Measurements from ENCODE around the gene RHBDD1.

Gene RHBDD1

GRCh38 chr2:226845386-226846116 lies 9.7 kb downstream of the RHBDD1 start:
- no peak for DNase-seq (ENCODE audit: low read depth)

- DNase-seq (ENCODE audit: low read depth), result no peak
These were observed 11.2 kb downstream of the RHBDD1 start for GRCh38 chr2:226847090-226847489.

DNA sequence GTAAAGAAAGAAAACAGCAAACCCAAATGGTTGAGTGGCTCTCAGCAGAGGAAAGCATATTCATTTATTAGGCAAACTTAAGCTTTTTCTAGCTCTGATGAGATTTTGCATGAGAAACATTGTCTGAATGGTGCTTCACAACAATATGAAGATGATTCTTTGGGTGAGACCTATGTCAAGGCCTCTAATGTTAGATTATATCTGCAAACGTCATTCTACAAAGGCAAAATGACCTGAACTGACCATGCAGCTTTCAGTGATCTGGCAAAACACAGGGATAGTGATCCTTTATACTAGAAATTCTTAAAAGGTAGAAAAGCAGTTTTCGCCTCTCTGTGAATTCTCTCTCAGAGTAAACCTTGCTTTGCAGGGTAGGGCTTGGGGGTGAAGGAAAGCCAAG lies 11.7 kb downstream of the RHBDD1 start:
- DNase-seq (ENCODE audit: low read depth), result no peak

- no peak for DNase-seq (ENCODE audit: low read depth)
These were observed 13.5 kb downstream of the RHBDD1 start for GRCh38 chr2:226849349-226849748.

GRCh38 chr2:226850024-226850423 lies 14.2 kb downstream of the RHBDD1 start:
- no peak for DNase-seq (ENCODE audit: low read depth)

DNA sequence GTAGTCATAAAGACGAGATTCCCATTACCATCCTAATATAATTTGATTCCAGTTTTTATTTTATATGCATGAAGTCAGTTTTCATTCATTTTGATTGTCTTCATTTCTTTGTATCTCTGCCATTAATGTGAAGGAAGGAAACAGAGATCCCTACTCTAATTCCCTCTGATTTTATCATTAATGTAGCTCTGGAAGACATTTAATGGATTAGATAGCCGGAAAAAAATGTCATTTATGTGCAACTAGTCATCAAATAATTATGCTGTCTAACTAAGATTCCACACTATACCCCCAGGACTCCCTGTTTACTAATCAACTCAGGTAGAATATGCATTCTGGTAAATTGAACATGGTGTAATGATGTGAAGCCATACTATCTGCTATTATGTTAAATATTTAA lies 19.9 kb downstream of the RHBDD1 start:
- no peak for DNase-seq (ENCODE audit: low read depth)

DNA sequence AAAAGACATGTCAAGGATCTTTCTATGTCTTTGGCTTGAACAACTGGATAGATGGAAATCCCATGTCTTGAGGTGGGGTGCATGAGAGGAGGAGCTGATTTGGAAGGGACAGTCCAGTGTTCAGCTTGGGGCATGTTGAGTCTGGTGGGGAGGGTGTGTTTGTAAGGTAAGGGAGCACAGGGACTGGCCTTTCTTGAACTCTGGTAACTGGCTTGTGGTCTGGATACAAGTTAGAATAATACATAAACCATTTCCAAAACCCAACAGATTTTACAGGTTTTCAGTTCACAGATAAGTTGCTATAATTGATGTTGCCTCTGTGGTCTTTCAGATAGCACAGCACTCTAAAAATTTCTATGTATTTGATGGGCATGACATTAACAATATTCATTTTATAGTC lies 24.2 kb downstream of the RHBDD1 start:
- no peak for DNase-seq (ENCODE audit: low read depth)

- DNase-seq (ENCODE audit: low read depth), result no peak
These were observed 26.8 kb downstream of the RHBDD1 start for GRCh38 chr2:226862623-226863022.

DNA sequence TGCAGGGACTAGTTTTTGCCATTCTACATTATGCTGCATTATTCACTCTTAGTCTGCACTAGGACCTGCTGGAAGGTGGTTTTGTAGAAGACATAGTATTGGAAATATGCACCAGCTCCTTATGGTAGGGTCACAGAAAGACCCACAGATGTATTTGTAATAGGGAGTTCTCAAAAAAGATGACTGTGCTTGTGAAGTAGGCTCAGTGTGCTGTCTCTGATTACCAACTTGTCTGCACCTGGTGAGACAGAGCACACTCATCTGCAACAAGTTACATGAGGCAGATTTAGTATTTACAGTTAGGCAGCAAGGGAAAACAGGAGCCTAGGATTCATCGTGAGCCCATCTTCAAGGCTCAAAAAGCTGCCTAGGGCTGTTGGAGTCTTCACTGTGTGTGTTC lies 29.4 kb downstream of the RHBDD1 start:
- DNase-seq (ENCODE audit: low read depth), result no peak

GRCh38 chr2:226865710-226866109 lies 29.9 kb downstream of the RHBDD1 start:
- no peak for DNase-seq (ENCODE audit: low read depth)

DNA sequence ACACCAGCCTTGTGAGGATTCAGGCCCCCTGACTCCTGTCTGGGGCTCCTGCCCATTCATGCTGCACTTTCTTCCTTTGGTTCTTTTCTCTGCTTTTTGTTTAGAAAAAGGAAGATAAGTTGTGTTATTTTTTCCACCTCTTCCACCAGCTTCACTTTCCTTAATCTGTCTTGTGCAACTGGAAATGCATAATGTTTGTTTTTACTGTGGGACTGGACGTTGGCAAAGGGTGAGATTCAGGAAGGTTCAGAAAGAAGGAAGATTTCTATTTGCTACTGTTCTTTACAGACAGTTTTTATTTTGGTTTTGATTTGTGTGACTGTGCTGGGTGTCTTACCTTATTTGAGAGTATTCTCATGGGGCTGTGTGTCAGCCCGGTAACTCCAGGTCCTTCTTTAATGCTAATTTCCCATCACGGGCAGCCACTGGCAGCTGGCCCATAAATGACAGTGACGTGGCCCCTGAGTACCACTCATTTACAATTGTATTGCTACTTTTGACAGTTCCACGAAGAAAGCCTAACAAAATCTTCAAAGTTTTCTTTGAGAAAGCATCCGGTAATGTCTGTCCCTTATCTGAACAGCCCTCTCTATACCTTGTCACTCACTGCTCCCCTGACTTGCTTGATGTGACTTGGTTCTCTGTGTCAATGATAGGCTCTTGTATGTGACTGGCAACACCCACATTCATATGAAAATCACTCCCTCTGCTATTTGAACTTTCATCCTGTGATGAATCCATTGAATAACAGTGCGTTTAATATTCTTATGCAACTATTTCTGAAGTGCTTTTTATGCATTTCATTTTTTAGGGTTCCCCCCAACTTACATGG lies 32.7 kb downstream of the RHBDD1 start:
- no peak for DNase-seq (ENCODE audit: low read depth)

GRCh38 chr2:226869371-226869770 lies 33.5 kb downstream of the RHBDD1 start:
- DNase-seq (ENCODE audit: low read depth), result no peak

DNA sequence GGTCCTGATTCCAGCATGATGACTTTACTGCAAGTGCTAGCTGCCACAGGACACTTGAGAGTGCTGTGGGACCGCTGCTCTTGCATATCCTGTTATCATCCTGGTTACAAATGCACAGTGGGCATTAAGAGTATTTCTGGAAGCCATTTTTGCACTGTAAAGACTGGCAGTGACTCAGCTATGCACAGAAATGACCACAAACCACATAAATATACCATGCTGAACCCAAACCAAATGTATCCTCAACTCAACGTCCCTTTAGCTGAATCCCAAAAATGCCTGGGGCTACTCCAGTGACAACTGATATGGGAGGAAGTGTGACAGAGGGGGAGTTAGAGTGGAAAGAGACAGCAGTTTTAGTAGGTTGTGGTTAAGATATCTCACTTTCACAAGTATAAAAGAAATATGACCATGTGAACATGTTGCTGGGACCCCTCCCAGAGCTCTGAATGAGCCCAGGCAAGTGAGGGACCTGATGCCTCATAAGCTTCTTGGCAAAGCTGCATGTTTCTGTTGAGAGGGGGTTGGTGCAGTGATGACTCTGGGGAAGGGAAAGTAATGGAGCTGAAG lies 37.3 kb downstream of the RHBDD1 start:
- DNase-seq (ENCODE audit: low read depth), result no peak

- DNase-seq (ENCODE audit: low read depth), result no peak
These were observed 38.0 kb downstream of the RHBDD1 start for GRCh38 chr2:226873826-226874225.

DNA sequence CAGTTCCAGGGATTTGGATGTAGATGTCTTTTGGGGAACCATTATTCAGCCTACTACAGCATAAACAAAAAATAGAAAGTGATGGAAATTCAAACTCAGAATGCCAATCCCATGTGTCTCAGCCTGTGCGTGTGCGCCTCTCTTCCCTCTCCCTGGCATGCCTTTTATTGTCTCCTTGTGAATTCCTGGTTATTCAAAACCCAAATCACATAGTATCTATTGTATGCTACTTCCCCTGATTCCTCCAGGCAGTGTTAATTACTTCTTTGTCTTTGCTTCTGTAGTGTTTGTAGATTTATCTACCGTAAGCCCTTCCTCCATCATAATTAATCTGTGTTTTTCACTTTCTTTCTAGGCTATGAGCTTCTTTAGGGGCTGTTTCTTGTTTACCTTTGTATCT lies 38.9 kb downstream of the RHBDD1 start:
- no peak for DNase-seq (ENCODE audit: low read depth)

DNA sequence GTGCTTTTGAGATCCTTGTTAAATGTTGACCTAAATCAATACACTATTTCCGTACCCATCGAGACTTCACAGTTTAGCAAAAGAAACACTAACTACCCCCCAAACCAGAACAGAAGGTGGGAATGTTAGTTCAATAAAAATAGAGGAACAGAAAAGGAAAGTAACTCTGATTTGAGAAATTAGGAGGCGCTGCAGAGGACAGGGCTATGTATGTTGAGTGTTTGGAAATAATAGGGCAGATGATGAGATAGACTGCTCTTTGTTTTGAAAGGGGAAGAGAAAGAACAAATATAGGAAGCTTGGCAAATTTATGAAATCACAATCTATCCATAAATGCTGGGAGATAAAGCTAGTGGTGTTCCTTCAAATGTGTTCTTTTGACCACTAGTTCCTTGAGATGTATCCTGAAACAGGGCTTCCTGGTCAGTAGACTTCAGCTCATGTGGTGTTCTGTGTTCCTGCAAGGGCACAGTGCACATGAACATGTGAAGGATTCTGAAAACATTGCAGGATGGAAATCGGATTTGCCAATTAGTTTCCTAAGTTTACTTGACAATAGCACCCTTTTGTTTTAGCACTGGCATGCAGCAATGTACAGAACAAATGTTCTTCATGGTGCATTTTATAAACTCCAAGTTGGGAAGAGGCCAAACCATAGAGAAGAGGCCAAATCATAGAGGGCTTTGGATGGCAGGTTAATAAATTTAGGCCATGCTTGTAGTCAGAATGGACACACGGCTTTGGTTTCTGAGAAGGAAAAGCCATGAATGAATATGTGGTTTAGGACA lies 39.8 kb downstream of the RHBDD1 start:
- DNase-seq (ENCODE audit: low read depth), result no peak

DNA sequence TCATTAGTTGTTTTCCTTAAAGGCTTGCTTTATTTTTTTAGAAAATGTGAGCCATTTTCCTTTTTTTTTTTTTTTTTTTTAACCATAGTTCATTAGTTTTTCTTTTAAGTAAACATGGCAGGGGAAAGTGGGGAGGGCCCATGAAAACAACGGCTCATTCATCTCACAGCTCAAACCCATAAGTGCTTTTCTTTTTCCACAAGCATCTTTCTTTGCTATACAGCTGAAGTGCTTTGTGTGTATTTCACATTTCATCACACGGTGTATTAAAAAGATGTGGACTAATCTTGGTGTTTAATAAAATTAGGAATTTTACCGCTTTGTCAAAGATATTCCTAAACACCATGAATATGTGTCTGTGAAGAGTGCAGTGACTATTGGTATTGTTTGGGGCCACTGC lies 41.6 kb downstream of the RHBDD1 start:
- no peak for DNase-seq (ENCODE audit: low read depth)

DNA sequence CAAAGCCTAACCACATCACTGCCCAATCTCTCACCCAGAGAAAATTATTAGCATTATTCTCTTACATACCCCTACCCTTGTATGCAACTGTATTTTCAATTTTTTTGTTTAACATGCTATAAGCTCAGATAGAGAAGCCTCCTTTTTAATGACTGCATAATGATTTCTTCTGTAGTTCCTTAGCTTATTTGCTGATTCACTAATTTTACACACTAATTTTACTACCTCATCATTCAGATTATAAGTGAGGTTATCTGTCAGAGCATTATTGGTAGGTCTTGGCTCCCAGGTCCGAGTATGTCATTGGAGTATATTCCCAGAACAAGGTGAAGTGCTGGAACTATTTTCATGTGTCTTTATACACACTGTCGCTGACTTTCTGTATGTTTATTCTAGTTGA lies 45.4 kb downstream of the RHBDD1 start:
- DNase-seq (ENCODE audit: low read depth), result no peak

GRCh38 chr2:226882606-226883005 lies 46.8 kb downstream of the RHBDD1 start:
- DNase-seq (ENCODE audit: low read depth), result no peak

DNA sequence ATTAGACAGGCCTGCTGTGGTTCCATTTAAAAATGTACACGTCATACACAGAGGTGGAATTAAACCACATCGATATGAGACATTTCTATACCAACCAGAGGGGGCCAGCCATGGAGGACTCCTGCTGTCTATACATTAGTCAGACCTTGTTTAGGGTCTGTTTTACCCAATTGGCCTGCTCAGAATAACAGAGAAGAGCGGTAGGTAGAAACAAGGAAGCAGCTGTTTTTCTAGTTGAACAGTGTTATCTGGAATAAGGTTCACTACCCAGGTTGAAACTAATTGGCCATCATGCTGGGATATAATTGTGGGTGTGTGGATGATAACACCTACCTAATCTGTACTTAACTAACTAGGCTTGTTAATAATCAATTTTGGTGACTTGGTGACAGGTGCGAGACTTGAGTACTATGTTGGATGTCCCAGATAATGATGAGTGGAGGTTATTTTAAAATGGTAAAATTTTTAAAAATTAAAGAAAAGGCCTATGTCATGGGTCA lies 47.5 kb downstream of the RHBDD1 start:
- DNase-seq (ENCODE audit: low read depth), result no peak

DNA sequence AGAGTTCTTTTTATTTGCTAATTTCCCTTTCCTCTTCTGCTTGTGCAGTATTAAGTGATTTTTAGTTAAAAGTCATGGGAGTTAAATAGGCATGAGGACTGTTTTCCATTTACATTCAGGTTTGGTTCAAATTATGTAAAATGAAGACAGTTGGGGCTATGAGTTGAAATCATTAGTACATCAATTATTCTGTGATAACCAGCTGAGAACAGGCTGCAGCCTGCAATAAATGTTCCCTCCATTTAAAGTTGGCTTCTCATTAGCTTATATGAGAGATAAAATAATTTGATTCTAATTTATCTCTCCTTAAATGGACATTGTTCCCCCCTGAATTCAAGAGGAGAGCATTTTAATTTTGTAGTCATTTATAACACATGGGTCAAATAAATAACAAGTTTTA lies 48.3 kb downstream of the RHBDD1 start:
- no peak for DNase-seq (ENCODE audit: low read depth)

DNA sequence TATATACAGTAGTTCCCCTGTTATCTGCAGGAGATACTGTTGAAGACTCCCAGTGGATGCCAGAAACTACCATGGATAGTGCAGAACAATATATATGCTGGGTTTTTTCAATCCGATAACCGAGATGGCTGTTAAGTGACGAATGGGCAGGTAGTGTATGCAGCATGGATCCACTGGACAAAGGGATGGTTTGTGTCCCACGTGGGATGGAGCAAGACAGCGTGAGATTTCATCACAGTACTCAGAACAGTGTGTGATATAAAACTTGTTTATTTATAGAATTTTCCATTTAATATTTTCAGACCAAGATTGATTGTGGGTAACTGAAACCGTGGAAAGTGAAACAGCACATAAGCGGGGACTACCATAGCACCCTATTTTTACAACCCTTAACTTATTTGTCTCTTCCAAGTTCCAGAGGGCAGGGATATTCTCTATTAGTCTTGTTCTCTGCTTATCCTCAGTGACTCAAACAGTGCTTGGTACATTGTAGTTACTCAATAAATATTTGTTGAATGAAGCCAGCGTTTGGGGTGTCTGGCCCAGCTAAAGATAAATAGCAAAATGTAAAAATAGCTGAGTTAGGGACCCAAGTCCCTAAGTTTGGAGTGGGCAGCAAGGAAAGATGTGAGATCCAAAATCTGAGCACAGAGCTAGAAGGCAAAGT lies 50.0 kb downstream of the RHBDD1 start:
- no peak for DNase-seq (ENCODE audit: low read depth)

Data from stimulated activated CD8-positive, alpha-beta memory T cell treated with anti-CD3 and anti-CD28 coated beads, Interleukin-12 subunit alpha, Interleukin-12 subunit beta, amount 100 ng/mL, for 4 hours (primary cell).